GM12865 (cell line): ENCODE data around the gene LMAN1L.

Experiments used
- DNase-seq: peaks from one replicate; pipeline ENCODE4 v3.0.0; 2010; ENCODE audit warnings: low read depth
- H3K4me3 ChIP-seq: 2 replicates; pipeline ENCODE4 v1.5.1; 2011; ENCODE audit warnings: mild to moderate bottlenecking, low read depth, low read length, control low read depth
- CTCF ChIP-seq: IDR thresholded peaks from 2 replicates; pipeline ENCODE4 v1.5.1; 2011; ENCODE audit warnings: low read length, control low read depth, low read depth, inconsistent platforms; ENCODE audit not compliant: insufficient read depth; ENCODE audit errors: missing control alignments

The LMAN1L gene

GRCh38 chr15:74850393-74850792 is 37.8 kb downstream of the LMAN1L start:
- no peak for DNase-seq
- no peak for TF ChIP-seq CTCF
- H3K4me3 ChIP-seq = no peak overlapping the region

GRCh38 chr15:74851960-74852359 is 39.3 kb downstream of the LMAN1L start:
- DNase-seq = no peak
- H3K4me3 ChIP-seq = no peak overlapping the region
- TF ChIP-seq CTCF = no peak

- no peak overlapping the region for H3K4me3 ChIP-seq
- DNase-seq = no peak
- TF ChIP-seq CTCF = no peak
Measured at GRCh38 chr15:74854453-74855022, 41.9 kb downstream of the LMAN1L start.

GRCh38 chr15:74855857-74856256 is 43.2 kb downstream of the LMAN1L start:
- TF ChIP-seq CTCF = no peak
- no peak overlapping the region for H3K4me3 ChIP-seq
- DNase-seq = no peak

GRCh38 chr15:74856537-74856936 is 43.9 kb downstream of the LMAN1L start:
- DNase-seq = no peak
- no peak overlapping the region for H3K4me3 ChIP-seq
- TF ChIP-seq CTCF = no peak

- peak; percentile 91 for DNase-seq
- H3K4me3 ChIP-seq = no peak overlapping the region
- TF ChIP-seq CTCF = no peak
Measured at GRCh38 chr15:74857082-74857655, 44.5 kb downstream of the LMAN1L start.
